ENCODE results near the gene ATF7.

GRCh38 chr12:53497461-53497860 lies 128.7 kb downstream of the ATF7 start:
- TF ChIP-seq CTCF (IDR thresholded peaks at IDR 0.05; ENCODE audit: low read depth, low read length): no peak
- TF ChIP-seq POLR2A (IDR thresholded peaks at IDR 0.05; ENCODE audit: extremely low read depth, insufficient read length): no peak
- TF ChIP-seq MAX (IDR thresholded peaks at IDR 0.05; ENCODE audit: low read depth, low read length): no peak
- TF ChIP-seq MYC (IDR thresholded peaks at IDR 0.05; ENCODE audit: low read depth, low read length): no peak
